GM21529 (cell line): Measurements from ENCODE around the gene TMEM240.
"Not testable (repeated sequence)": the region's sequence is repeated elsewhere in the genome, so short reads cannot be mapped to it uniquely, and the experiment has no call there.

ENCODE experiments used
- ATAC-seq: cut with Tn5 transposase; IDR thresholded peaks from one replicate; pipeline ENCODE4 v1.9.1; 2021; ENCODE audit not compliant: unreplicated experiment

The TMEM240 gene

DNA sequence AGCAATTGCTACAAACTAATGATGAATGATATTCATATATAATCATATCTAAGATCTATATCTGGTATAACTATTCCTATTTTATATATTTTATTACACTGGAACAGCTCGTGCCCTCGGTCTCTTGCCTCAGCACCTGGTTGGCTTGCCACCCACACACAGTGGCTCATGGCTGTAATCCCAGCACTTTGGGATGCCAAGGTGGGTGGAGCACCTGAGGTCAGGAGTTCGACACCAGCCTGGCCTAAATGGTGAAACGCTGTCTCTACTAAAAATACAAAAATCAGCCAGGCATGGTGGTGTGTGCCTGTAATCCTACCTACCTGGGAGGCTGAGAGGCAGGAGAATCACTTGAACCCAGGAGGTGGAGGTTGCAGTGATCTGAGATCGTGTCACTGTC, 34.6 kb downstream of the TMEM240 start:
- not testable (repeated sequence) for ATAC-seq

DNA sequence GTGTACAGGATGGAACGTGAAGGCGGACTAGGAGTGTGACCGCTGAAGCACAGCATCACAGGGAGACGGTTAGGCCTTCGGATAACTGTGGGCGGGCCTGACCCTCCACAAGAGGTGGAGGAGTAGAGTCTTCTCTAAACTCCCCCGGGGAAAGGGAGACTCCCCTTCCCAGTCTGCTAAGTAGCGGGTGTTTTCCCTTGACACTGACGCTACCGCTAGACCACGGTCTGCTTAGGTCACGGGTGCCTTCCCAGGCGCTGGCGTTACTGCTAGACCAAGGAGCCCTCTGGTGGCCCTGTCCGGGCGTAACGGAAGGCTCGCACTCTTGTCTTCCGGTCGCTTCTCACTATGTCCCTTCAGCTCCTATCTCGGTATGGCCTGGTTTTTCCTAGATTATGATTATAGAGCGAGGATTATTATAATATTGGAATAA, 35.0 kb downstream of the TMEM240 start:
- peak; percentile 60 for ATAC-seq

GRCh38 chr1:1504777-1505365, 35.6 kb downstream of the TMEM240 start:
- not testable (repeated sequence) for ATAC-seq

DNA sequence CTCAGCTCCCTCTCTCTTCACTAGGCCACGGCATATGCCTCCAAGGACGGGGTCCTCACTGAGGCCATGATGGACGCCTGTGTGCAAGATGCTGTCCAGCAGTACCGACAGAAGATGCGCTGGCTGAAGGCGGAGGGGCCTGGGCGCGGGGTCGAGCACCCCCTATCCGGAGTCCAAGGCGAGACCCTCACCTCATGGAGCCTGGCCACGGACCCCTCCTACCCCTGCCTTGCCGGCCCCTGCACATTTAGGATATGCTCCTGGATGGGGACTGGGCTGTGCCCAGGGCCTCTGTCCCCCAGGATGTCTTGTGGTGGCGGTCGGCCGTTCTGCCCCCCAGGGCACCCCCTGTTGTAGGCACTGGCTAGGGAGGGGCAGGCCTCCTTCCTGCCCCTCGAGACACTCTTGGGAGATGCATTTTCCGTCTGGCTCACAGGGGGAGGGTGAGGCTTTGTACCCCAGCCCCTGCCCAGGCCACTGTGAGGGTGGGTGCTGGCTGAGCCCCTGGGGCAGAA, 44.9 kb downstream of the TMEM240 start:
- not testable (repeated sequence) for ATAC-seq

DNA sequence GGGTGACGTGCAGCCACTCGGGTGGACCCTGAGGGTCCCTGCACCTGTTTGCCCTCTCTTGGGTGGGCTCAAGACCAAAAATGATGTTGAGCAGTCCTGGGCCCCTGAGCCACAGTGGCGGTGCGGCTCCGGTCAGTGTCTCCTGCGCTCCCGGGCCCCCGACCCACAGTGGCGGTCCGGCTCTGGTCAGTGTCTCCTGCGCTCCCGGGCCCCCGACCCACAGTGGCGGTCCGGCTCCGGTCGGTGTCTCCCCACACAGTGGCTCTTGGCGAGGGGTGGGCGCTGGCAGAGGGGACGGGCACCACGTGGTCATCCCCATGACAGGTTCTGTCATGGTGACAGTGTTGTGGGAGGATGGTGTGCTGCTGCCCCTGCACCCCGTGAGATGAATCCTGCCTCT, 46.1 kb downstream of the TMEM240 start:
- ATAC-seq = not testable (repeated sequence)

- ATAC-seq = no peak
These were observed 48.8 kb downstream of the TMEM240 start for GRCh38 chr1:1491601-1492000.

DNA sequence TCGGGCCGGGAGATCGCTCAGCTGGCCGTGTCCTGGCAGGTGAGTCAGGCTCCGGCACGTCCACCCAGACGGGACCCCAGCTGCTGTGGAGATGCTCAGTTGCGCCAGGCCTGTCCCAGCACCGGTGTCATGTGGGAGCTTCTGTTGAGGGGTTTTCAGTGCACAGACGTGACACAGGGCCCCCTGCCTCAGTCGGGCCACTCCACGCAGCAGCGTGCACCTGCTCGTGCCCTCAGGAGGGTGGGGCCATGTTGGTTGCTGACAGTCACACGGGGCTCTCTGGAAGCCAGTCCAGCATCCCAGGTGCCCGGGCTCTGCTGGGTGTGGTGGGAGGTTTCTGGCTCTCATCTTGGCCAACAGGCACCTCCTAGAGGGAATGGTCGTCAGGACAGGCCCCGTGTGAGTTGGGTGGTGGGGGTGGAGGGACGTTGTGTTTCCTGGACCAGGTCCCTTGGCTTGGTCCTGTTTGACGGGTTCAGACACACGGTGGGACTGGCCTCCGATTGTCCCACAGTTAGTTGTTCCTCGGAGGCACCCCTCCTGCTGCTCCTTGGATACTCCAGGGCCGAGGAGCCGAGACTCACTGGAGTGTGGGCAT, 49.7 kb downstream of the TMEM240 start:
- ATAC-seq = no peak

GRCh38 chr1:1489861-1490260, 50.6 kb downstream of the TMEM240 start:
- no peak for ATAC-seq

DNA sequence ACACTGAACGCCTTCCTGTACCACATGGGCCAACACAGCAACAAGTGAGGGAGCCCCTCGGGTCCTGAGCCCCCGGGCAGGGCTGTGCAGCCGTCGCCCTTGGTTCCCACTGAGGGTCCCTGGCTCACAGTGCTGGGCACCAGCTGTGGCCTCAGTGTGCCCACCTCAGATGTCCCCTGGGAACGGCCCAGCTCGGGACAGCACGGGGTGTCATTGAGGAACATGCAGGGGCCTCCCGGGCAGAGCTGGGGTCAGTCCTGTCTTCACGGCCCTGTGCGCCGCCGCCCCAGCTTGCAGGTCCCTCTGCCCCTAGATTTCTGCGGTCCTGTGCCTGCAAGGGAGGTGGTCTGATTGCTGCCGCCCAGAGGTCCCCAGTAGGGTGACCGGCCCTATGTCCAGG, 51.2 kb downstream of the TMEM240 start:
- no peak for ATAC-seq

- no peak for ATAC-seq
These were observed 52.7 kb downstream of the TMEM240 start for GRCh38 chr1:1487701-1488100.

GRCh38 chr1:1485755-1486317, 54.6 kb downstream of the TMEM240 start:
- ATAC-seq = not testable (repeated sequence)

GRCh38 chr1:1484976-1485750, 55.3 kb downstream of the TMEM240 start:
- not testable (repeated sequence) for ATAC-seq
